Keratinocyte (primary cell): ENCODE results near the gene BRPF1. TPM values are rescaled to one million over a fixed set of nuclear protein-coding genes. Genes with fewer than 3 reads are reported as not detected.

Source experiments
- DNase-seq: peaks from one replicate; pipeline ENCODE4 v3.0.0-alpha.2; 2011; ENCODE audit warnings: low read depth, missing footprints, low spot score
- FAIRE-seq: peaks from 2 replicates; lab custom pipeline; 2011; peaks lifted over from hg19 to GRCh38; lab: Jason Lieb, UNC
- H2AFZ ChIP-seq: 2 replicates; pipeline ENCODE4 v1.6.0; 2012; ENCODE audit warnings: low read length, control low read depth, inconsistent platforms; ENCODE audit not compliant: control insufficient read depth
- H3K27ac ChIP-seq: 2 replicates; pipeline ENCODE4 v1.5.1; 2011; ENCODE audit warnings: low read length; ENCODE audit not compliant: control insufficient read depth, insufficient read depth
- H3K27me3 ChIP-seq: 3 replicates; pipeline ENCODE4 v1.6.0; 2011; ENCODE audit warnings: low read length; ENCODE audit not compliant: control insufficient read depth, insufficient read depth; ENCODE audit errors: extremely low read depth
- H3K36me3 ChIP-seq, 2 experiments: 2 replicates in 1 of 2; 3 replicates in 1 of 2; pipeline ENCODE4 v1.5.1; 2011; ENCODE audit warnings: low read length in 2 of 2, mild to moderate bottlenecking in 1 of 2; ENCODE audit not compliant: control insufficient read depth in 2 of 2, insufficient read depth in 2 of 2; ENCODE audit errors: extremely low read depth in 1 of 2
- H3K4me1 ChIP-seq: 3 replicates; pipeline ENCODE4 v1.5.1; 2011; ENCODE audit warnings: low read length; ENCODE audit not compliant: control insufficient read depth, insufficient read depth; ENCODE audit errors: extremely low read depth
- H3K4me2 ChIP-seq: 3 replicates; pipeline ENCODE4 v1.6.0; 2011; ENCODE audit warnings: low read depth, low read length; ENCODE audit not compliant: control insufficient read depth, insufficient read depth; ENCODE audit errors: extremely low read depth
- H3K4me3 ChIP-seq, 3 experiments: fragments of 200-600 bp in 1 of 3; sonication (generic) in 1 of 3; 2 replicates in 2 of 3; 3 replicates in 1 of 3; pipeline ENCODE4 v1.5.1; 2011 to 2016; ENCODE audit warnings: low read length in 3 of 3, mild to moderate bottlenecking in 3 of 3, control low read depth in 2 of 3, inconsistent platforms in 1 of 3, low read depth in 1 of 3, mixed read lengths in 1 of 3, mixed run types in 1 of 3, moderate library complexity in 1 of 3; ENCODE audit not compliant: control insufficient read depth in 2 of 3, insufficient read depth in 2 of 3; ENCODE audit errors: extremely low read depth in 1 of 3
- H3K79me2 ChIP-seq: 2 replicates; pipeline ENCODE4 v1.6.0; 2012; ENCODE audit warnings: low read length; ENCODE audit not compliant: control insufficient read depth, insufficient read depth
- H3K9ac ChIP-seq: 3 replicates; pipeline ENCODE4 v1.6.0; 2011; ENCODE audit warnings: low read length; ENCODE audit not compliant: control insufficient read depth, insufficient read depth; ENCODE audit errors: extremely low read depth
- H3K9me1 ChIP-seq: 3 replicates; pipeline ENCODE4 v1.6.0; 2011; ENCODE audit warnings: low read length; ENCODE audit not compliant: control insufficient read depth, insufficient read depth; ENCODE audit errors: extremely low read depth
- H3K9me3 ChIP-seq: 2 replicates; pipeline ENCODE4 v1.5.1; 2012; ENCODE audit warnings: low read depth, low read length; ENCODE audit not compliant: control insufficient read depth
- H4K20me1 ChIP-seq: 3 replicates; pipeline ENCODE4 v1.6.0; 2011; ENCODE audit warnings: low read length; ENCODE audit not compliant: control insufficient read depth, insufficient read depth; ENCODE audit errors: extremely low read depth
- CTCF ChIP-seq, 3 experiments: IDR thresholded peaks in 1 of 3; conservative IDR thresholded peaks in 1 of 3; optimal IDR thresholded peaks in 1 of 3; 2 replicates in 2 of 3; 3 replicates in 1 of 3; pipeline versions ENCODE3 to v1.5.1; 2011; ENCODE audit warnings: low read length in 3 of 3, mild to moderate bottlenecking in 3 of 3, moderate library complexity in 2 of 3, control low read depth in 1 of 3, inconsistent platforms in 1 of 3; ENCODE audit not compliant: insufficient read depth in 2 of 3; ENCODE audit errors: extremely low read depth in 1 of 3
- EZH2 ChIP-seq: IDR thresholded peaks from one replicate; pipeline ENCODE4 v1.6.1; 2012; ENCODE audit warnings: inconsistent platforms, mild to moderate bottlenecking, low read length, moderate library complexity
- dilution Hi-C: fragments of 300-500 bp; cut with MboI; formaldehyde crosslinking; loops from one replicate; pipeline ENCODE4 v1.7.0; 2020; ENCODE audit warnings: low sequenced_read_pairs; ENCODE audit not compliant: extremely low pct_ligation_motif_present
- polyA plus RNA-seq, 5 experiments: library from polyadenylated mRNA; depleted of rRNA in 3 of 5; stranded (reverse) in 3 of 5; stranded (forward) in 1 of 5; unstranded in 1 of 5; fragments of >200 nt; gene quantifications; 1 replicate in 1 of 5; 2 replicates in 3 of 5; 3 replicates in 1 of 5; pipeline versions ENCODE4 v1.2.1 to v1.2.3, GENCODE V29; 2011 to 2012; ENCODE audit warnings: missing spikeins in 2 of 5, low read depth in 1 of 5, low replicate concordance in 1 of 5

BRPF1 gene
- polyA plus RNA-seq, 1 donor (not counting 4 experiments of a cell fraction or from before 2014, with no cell fraction given): 8.0 TPM

DNA sequence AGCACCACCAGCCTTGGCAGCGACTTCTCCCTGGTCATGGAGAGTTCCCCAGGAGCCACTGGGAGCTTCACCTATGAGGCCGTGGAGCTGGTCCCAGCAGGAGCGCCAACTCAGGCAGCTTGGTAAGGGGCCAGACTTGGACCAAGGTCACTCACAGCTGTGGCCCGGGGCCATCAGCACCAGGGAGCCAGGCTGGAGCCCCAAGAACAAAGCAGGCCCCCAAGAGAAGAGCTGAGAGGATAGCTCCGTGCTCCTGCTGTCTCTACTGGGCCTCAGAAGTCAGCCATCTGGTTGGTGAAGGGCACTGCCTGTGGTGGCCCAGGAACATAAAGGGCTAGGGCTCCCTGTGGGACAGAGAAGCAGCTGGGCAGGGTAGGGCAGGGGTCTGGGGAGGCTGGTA is 42.6 kb upstream of the BRPF1 start:
- DNase-seq (no peak), FAIRE-seq (no peak)
- no peak for TF ChIP-seq EZH2
- TF ChIP-seq CTCF (optimal IDR thresholded peaks at IDR 0.05 in 1 of 3, IDR thresholded peaks at IDR 0.05 in 1 of 3, conservative IDR thresholded peaks at IDR 0.05 in 1 of 3; ENCODE audit: extremely low read depth in 1 of 3, insufficient read depth in 2 of 3, low read length in 3 of 3): no peak
- no peaks in the 10 kb centered on the region for H3K9me3 ChIP-seq
- no peaks in the 10 kb centered on the region for H3K4me1 ChIP-seq
- no peak overlapping the region for H2AFZ ChIP-seq
- dilution Hi-C loops: no loop called here
- H3K36me3 ChIP-seq: peaks cover 22 to 48% of the 10 kb centered on the region in 2 experiments
- H3K4me2 ChIP-seq: no peak overlapping the region
- H3K27ac ChIP-seq: no peak overlapping the region
- no peak overlapping the region for H3K9ac ChIP-seq
- no peaks in the 10 kb centered on the region for H3K79me2 ChIP-seq
- H3K27me3 ChIP-seq: no peaks in the 10 kb centered on the region
- no peaks in the 10 kb centered on the region for H3K9me1 ChIP-seq
- no peak overlapping the region for H3K4me3 ChIP-seq
- no peaks in the 10 kb centered on the region for H4K20me1 ChIP-seq

GRCh38 chr3:9689757-9690156 is 41.8 kb upstream of the BRPF1 start:
- no peak overlapping the region for H3K4me3 ChIP-seq
- no peak for TF ChIP-seq EZH2
- no peak for TF ChIP-seq CTCF (optimal IDR thresholded peaks at IDR 0.05 in 1 of 3, IDR thresholded peaks at IDR 0.05 in 1 of 3, conservative IDR thresholded peaks at IDR 0.05 in 1 of 3; ENCODE audit: extremely low read depth in 1 of 3, insufficient read depth in 2 of 3, low read length in 3 of 3)
- H3K36me3 ChIP-seq: peaks cover 22 to 43% of the 10 kb centered on the region in 2 experiments

More at GRCh38 chr3:9689757-9690156, 41.8 kb upstream of the BRPF1 start:
- no peaks in the 10 kb centered on the region for H3K79me2 ChIP-seq
- no peaks in the 10 kb centered on the region for H3K9me1 ChIP-seq
- DNase-seq (no peak), FAIRE-seq (no peak)
- no peaks in the 10 kb centered on the region for H3K9me3 ChIP-seq
- H4K20me1 ChIP-seq: no peaks in the 10 kb centered on the region
- H3K4me1 ChIP-seq: no peaks in the 10 kb centered on the region
- no peaks in the 10 kb centered on the region for H3K27me3 ChIP-seq
- H3K9ac ChIP-seq: no peak overlapping the region
- H2AFZ ChIP-seq: no peak overlapping the region
- no peak overlapping the region for H3K4me2 ChIP-seq
- no peak overlapping the region for H3K27ac ChIP-seq
- dilution Hi-C loops: no loop called here
